HL-60 (cell line): ENCODE data around the gene EDC3.

Experiments
- CTCF ChIP-seq: IDR thresholded peaks from one replicate; pipeline ENCODE4 v1.5.1; 2011; ENCODE audit warnings: low read length, control low read depth, inconsistent platforms; ENCODE audit not compliant: insufficient read depth
- GABPA ChIP-seq: IDR thresholded peaks from 2 replicates; pipeline ENCODE4 v1.6.1; 2012; ENCODE audit warnings: low read depth
- POLR2AphosphoS5 ChIP-seq: IDR thresholded peaks from 2 replicates; pipeline ENCODE4 v1.6.1; 2012; ENCODE audit warnings: low read depth
- REST ChIP-seq: IDR thresholded peaks from 2 replicates; pipeline ENCODE4 v1.6.1; 2012; ENCODE audit warnings: low read depth; ENCODE audit not compliant: insufficient replicate concordance
- SPI1 ChIP-seq: IDR thresholded peaks from 2 replicates; pipeline ENCODE4 v1.6.1; 2012; ENCODE audit warnings: low read depth, mild to moderate bottlenecking, borderline replicate concordance

- TF ChIP-seq REST (no peak), CTCF (no peak), SPI1 (no peak), POLR2AphosphoS5 (no peak), GABPA (no peak)
Observed at GRCh38 chr15:74664028-74664616, 31.7 kb downstream of the EDC3 start.
